ENCODE measurements around the gene UBB. TPM values are rescaled to one million over a fixed set of nuclear protein-coding genes. Genes with fewer than 3 reads are reported as not detected.

Gene UBB
- total RNA-seq, 1 donor from 2014 or later, result 1,933 TPM

GRCh38 chr17:16428098-16428882 lies 47.4 kb downstream of the UBB start:
- peaks cover 5% of the 10 kb centered on the region for H3K4me1 Mint-ChIP-seq (ENCODE audit: low read depth)
- H3K4me3 Mint-ChIP-seq, result no peak overlapping the region
- no peak for DNase-seq (ENCODE audit: low spot score)
- intact Hi-C loops (cut with micrococcal nuclease), result no loop called here
- no peaks in the 10 kb centered on the region for H3K27me3 Mint-ChIP-seq (ENCODE audit: insufficient read depth)
- H3K36me3 Mint-ChIP-seq (ENCODE audit: low read depth), result peaks cover 28% of the 10 kb centered on the region
- no peaks in the 10 kb centered on the region for H3K9me3 Mint-ChIP-seq
- H3K27ac Mint-ChIP-seq, result no peak overlapping the region

GRCh38 chr17:16429083-16429482 lies 48.2 kb downstream of the UBB start:
- Mint-ChIP-seq H3K9me3 (no peaks in the 10 kb centered on the region), H3K27ac (no peak overlapping the region), H3K4me1 (ENCODE audit: low read depth) (peaks cover 5% of the 10 kb centered on the region), H3K27me3 (ENCODE audit: insufficient read depth) (no peaks in the 10 kb centered on the region), H3K36me3 (ENCODE audit: low read depth) (peaks cover 28% of the 10 kb centered on the region), H3K4me3 (no peak overlapping the region)
- intact Hi-C loops (cut with micrococcal nuclease), result no loop called here
- no peak for DNase-seq (ENCODE audit: low spot score)

- intact Hi-C loops (cut with micrococcal nuclease), result loop anchor here (10.0 kb wide), 1 partner anchor 216 kb away; the partner anchor contains the start of genes NCOR1 and PIGL
- H3K36me3 Mint-ChIP-seq (ENCODE audit: low read depth), result peaks cover 25% of the 10 kb centered on the region
- H3K27me3 Mint-ChIP-seq (ENCODE audit: insufficient read depth), result no peaks in the 10 kb centered on the region
- no peak overlapping the region for H3K4me3 Mint-ChIP-seq
- H3K27ac Mint-ChIP-seq, result no peak overlapping the region
- no peaks in the 10 kb centered on the region for H3K9me3 Mint-ChIP-seq
- DNase-seq (ENCODE audit: low spot score), result no peak
- peaks cover 4% of the 10 kb centered on the region for H3K4me1 Mint-ChIP-seq (ENCODE audit: low read depth)
These were observed 49.8 kb downstream of the UBB start for GRCh38 chr17:16430650-16431049.

- no peak for DNase-seq (ENCODE audit: low spot score)
- peaks cover 19% of the 10 kb centered on the region for H3K36me3 Mint-ChIP-seq (ENCODE audit: low read depth)
- H3K4me1 Mint-ChIP-seq (ENCODE audit: low read depth), result peaks cover 11% of the 10 kb centered on the region
- H3K4me3 Mint-ChIP-seq, result no peak overlapping the region
- no peaks in the 10 kb centered on the region for H3K9me3 Mint-ChIP-seq
- H3K27me3 Mint-ChIP-seq (ENCODE audit: insufficient read depth), result no peaks in the 10 kb centered on the region
- intact Hi-C loops (cut with micrococcal nuclease), result loop anchor here (10.0 kb wide), 1 partner anchor 217 kb away; the partner anchor contains the start of genes NCOR1 and PIGL
- H3K27ac Mint-ChIP-seq, result no peak overlapping the region
These were observed 51.1 kb downstream of the UBB start for GRCh38 chr17:16432017-16432416.

Other genes starting within 250 kb of the UBB start
- 123 and 131 TPM in 2 replicates for gene NCOR1, start 165.6 kb upstream of the UBB start, total RNA-seq
- 45.7 and 46.1 TPM in 2 replicates for gene PIGL, start 163.9 kb upstream of the UBB start, total RNA-seq
- 47.1 and 54.7 TPM in 2 replicates for gene CENPV, start 27.6 kb upstream of the UBB start, total RNA-seq
- 38.2 and 42.2 TPM in 2 replicates for gene TRPV2, start 34.5 kb downstream of the UBB start, total RNA-seq
- 1.6 TPM in 2 replicates for gene LRRC75A, start 111.1 kb downstream of the UBB start, total RNA-seq
- 4.8 and 7.1 TPM in 2 replicates for gene ZNF287, start 188.1 kb downstream of the UBB start, total RNA-seq

Data from activated T-helper 1 cell treated with anti-CD3 and anti-CD28 coated beads, Interleukin-12 subunit alpha, Interleukin-12 subunit beta, Interleukin-2, Interleukin-4 antibody, amounts not matched to agents 30 ng/mL and 10 ng/mL and 1 ng/mL, durations not matched to agents 14 hours and 24 hours and 36 hours (primary cell).